ENCODE measurements around the gene LMO1.

Gene LMO1

DNA sequence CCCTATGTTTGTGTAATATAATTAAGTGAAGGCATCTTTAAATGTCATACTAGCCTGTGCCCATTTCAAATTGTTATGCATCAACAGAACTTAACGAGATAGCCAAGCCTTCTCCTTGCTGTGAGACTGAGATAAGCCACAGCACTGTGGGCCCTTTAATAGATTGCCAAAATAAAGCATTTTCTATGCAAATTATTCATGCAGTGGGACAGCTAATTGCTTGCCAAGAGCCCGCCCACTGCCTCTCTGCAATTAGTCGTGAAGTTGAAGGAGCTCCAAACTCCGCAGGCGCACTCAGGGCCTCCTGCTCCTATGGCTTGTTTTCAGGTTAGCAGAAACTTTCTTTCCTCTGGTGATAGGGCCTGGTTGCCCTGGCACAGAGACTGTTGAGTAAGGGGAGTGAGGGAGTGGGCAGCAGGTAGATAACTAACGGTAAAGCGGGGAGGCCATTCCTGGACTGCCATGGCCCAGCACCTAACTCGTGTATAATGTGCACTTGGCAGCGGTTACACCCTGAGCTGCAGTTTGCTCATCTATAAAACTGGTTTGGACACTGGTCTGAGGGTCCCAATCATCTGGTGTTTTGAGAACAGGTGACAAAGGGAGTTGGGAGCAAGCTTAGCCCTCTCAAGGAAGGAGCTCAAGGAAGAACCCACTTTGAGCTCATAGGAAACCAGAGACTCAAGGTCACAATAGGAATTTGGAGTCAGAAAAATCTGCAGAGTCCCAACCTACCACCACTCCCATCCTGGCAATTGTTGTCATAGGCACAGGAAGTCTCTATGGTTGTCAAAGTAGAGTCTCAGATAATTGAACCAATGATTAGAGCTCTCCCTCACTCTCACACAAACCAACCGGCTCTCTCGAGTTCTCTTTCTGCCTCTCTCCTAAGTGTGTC, 60.9 kb downstream of the LMO1 start:
- no peak for TF ChIP-seq ZFX (IDR thresholded peaks at IDR 0.05; ENCODE audit: borderline replicate concordance)
- TF ChIP-seq, protein P1, sequence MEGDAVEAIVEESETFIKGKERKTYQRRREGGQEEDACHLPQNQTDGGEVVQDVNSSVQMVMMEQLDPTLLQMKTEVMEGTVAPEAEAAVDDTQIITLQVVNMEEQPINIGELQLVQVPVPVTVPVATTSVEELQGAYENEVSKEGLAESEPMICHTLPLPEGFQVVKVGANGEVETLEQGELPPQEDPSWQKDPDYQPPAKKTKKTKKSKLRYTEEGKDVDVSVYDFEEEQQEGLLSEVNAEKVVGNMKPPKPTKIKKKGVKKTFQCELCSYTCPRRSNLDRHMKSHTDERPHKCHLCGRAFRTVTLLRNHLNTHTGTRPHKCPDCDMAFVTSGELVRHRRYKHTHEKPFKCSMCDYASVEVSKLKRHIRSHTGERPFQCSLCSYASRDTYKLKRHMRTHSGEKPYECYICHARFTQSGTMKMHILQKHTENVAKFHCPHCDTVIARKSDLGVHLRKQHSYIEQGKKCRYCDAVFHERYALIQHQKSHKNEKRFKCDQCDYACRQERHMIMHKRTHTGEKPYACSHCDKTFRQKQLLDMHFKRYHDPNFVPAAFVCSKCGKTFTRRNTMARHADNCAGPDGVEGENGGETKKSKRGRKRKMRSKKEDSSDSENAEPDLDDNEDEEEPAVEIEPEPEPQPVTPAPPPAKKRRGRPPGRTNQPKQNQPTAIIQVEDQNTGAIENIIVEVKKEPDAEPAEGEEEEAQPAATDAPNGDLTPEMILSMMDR (IDR thresholded peaks at IDR 0.05), result no peak
- H3K27ac ChIP-seq, result no peak overlapping the region

DNA sequence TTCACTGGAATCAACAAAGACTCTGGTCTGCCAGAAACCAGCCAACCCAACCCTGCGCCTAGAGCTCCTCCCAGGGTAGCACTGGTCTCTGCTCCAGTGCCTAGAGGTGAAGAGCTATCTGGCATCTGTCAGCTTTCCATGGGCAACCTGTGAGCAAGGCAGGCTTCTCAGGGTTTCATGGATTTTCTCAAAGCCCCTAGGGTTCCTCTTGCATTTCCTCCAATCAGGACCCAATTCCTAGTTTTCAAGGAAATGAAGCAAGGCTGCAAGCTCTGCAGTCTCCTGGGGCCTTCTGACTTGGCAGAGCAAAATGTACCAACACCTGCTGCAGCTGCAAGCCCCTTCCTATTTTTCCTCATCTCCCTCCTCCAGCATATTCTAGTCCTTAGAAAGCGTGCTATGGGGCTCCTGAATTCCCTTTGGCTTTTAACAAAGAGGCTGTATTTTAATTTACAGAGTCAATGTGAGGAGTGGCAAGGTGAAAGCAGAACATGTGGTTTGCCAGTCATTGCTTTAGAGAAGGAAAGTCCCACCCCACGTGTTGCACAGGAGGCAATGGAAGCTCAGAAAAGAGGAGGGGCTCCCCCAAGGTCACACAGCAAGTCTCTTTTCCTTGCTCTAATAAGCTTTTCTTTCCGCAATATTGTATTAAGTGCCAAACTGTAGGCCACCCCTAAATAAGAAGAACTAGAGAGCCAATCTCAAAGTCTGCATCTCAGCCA, 61.9 kb downstream of the LMO1 start:
- TF ChIP-seq ZFX (IDR thresholded peaks at IDR 0.05; ENCODE audit: borderline replicate concordance), result no peak
- TF ChIP-seq, protein P1 (IDR thresholded peaks at IDR 0.05), result no peak
- no peak overlapping the region for H3K27ac ChIP-seq

DNA sequence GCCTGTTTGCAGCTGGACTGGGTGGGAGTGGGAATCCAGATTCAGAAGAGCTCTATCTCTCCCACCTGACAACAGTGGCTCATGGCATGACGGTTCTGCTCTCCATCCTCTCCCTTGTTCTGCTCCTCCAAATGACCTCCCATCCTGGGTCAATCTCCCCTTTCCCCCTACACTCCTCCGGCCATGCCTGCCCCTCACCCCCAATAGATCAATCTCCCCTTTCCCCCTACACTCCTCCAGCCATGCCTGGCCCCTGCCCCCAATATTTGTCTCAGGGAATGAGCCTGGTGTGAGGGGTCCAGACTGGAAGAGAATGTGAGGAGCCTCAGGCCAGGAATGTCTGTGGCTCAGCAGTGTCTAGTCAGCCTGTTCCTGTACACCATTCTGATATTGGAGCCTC, 64.0 kb downstream of the LMO1 start:
- no peak for TF ChIP-seq ZFX (IDR thresholded peaks at IDR 0.05; ENCODE audit: borderline replicate concordance)
- TF ChIP-seq, protein P1 (IDR thresholded peaks at IDR 0.05), result no peak
- no peak overlapping the region for H3K27ac ChIP-seq

DNA sequence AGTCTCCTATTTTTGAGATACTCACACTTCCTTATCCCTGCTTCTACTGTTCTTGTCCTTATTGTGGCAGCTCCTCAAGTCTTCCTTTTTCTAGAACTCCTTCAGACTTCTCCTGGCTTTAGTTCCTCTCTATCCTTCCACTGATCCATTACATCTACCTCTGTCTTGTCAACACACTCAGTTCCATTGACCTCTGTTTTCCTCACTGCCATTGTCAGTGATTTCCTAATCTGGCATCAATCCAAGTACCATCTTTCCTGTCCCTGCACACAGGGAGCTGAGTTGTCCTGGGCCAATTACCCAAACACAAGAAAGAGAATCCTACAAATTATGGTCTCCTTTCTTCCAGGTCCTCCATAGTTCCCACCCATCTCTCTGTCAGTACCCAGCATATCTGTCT, 66.9 kb downstream of the LMO1 start:
- no peak overlapping the region for H3K27ac ChIP-seq
- TF ChIP-seq ZFX (IDR thresholded peaks at IDR 0.05; ENCODE audit: borderline replicate concordance), result no peak
- TF ChIP-seq, protein P1 (IDR thresholded peaks at IDR 0.05), result no peak

DNA sequence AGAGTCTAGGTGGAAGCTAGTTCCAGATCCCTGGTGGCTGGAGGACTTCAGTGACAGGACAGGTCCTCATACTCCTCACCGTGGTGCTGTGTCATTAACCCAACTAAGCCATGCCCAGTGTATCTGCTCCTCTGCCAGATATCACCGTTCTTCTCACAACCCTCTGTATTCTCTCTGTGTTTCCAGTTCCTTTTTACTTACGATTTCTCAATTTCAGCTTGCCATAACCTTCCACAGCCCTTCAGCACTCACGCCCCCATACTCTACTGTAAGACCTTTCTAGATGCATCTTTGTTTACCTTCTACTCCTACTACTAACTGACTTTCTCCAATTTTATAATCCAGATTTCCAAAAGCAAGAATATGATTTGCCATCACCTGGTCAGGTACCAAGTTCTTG, 68.7 kb downstream of the LMO1 start:
- TF ChIP-seq, protein P1 (IDR thresholded peaks at IDR 0.05), result no peak
- no peak for TF ChIP-seq ZFX (IDR thresholded peaks at IDR 0.05; ENCODE audit: borderline replicate concordance)
- H3K27ac ChIP-seq, result no peak overlapping the region

DNA sequence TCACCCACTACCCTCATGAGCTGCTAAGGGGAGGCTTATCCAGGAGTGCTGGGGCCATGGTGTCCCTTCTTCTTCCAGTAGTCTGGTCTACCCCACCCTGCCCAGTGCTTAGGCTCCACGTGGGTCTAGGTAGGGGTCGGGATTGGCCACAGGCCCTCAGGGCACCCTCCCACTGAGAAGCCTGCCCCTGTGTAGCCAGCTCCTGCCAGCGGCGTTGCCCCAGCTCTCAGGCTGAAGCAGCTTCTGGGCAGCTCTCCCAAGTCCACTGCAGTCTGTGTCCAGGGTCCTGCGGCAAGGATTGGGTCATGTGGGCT, 70.8 kb downstream of the LMO1 start:
- TF ChIP-seq, protein P1 (IDR thresholded peaks at IDR 0.05), result peak; percentile 62
- TF ChIP-seq ZFX (IDR thresholded peaks at IDR 0.05; ENCODE audit: borderline replicate concordance), result no peak
- no peak overlapping the region for H3K27ac ChIP-seq

Data from 22Rv1 (cell line).